NT2/D1 (cell line): ENCODE measurements around the gene MRPL54.

Experiments used
- DNase-seq: peaks from one replicate; pipeline ENCODE4 v3.0.0-alpha.2; 2011; ENCODE audit warnings: low read depth, low spot score
- H3K27me3 ChIP-seq: 2 replicates; pipeline ENCODE4 v1.6.0; 2011; ENCODE audit warnings: mild to moderate bottlenecking; ENCODE audit not compliant: insufficient read length, insufficient read depth
- H3K36me3 ChIP-seq: 2 replicates; pipeline ENCODE4 v1.6.1; 2011; ENCODE audit warnings: mild to moderate bottlenecking, low read length, mixed read lengths; ENCODE audit not compliant: insufficient read depth, insufficient read length
- H3K4me1 ChIP-seq: 2 replicates; pipeline ENCODE4 v1.5.1; 2011; ENCODE audit not compliant: insufficient read depth, insufficient read length
- H3K4me3 ChIP-seq: 2 replicates; pipeline ENCODE4 v1.5.1; 2011; ENCODE audit warnings: low read depth; ENCODE audit not compliant: insufficient read length
- H3K9ac ChIP-seq: 2 replicates; pipeline ENCODE4 v1.6.0; 2011; ENCODE audit warnings: low read depth; ENCODE audit not compliant: insufficient read length
- H3K9me3 ChIP-seq: 2 replicates; pipeline ENCODE4 v1.5.1; 2011; ENCODE audit warnings: mild to moderate bottlenecking, low read length; ENCODE audit not compliant: insufficient read depth
- SUZ12 ChIP-seq: IDR thresholded peaks from 2 replicates; pipeline ENCODE4 v1.6.1; 2011; ENCODE audit not compliant: insufficient read length, insufficient read depth; ENCODE audit errors: extremely low read depth
- YY1 ChIP-seq: IDR thresholded peaks from 2 replicates; pipeline ENCODE4 v1.6.1; 2011; ENCODE audit not compliant: insufficient read length, insufficient read depth
- ZNF274 ChIP-seq: IDR thresholded peaks from 2 replicates; pipeline ENCODE4 v1.6.1; 2011; ENCODE audit warnings: mild to moderate bottlenecking, low read depth, low read length

Gene MRPL54

DNA sequence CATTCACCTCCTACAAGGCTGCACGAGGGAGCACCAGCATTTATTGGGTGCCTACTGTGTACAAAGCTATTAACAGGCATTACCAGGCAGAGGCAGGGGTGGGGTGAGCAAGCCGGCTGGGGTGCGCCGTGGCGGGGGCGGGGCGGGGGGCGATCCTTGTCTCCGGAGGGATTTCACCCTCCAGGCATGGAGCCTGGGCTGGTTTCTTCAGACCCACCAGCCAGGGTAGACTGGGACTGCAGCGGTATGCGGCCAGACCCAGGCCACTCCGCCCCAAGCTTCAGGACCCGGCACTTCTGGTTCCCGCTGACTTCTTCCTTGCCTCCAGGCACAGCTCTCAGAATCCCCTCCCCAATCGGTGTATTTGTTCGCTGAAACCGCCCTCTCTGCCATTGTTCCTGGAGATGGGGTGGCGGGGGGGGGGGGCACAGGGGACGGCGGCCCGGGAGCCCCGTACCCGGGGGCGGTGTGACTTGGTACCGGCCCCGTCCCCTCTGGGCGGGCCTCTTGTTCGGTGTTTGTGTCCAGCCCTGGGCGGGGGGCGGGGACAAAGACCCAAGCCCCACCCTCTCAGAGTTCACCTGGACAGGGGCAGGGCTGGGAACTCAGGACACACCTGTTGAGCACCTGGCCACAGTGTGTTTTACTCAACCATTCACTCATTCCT is 39.9 kb upstream of the MRPL54 start:
- Histone ChIP-seq H3K4me1 (peaks cover 15% of the 10 kb centered on the region), H3K9me3 (no peaks in the 10 kb centered on the region), H3K4me3 (peak overlapping the region; percentile 60), H3K36me3 (no peaks in the 10 kb centered on the region), H3K27me3 (no peaks in the 10 kb centered on the region), H3K9ac (peak overlapping the region; percentile 58)
- DNase-seq: no peak
- TF ChIP-seq SUZ12: no peak
- TF ChIP-seq ZNF274: no peak
- TF ChIP-seq YY1: no peak

GRCh38 chr19:3723110-3723488 is 39.4 kb upstream of the MRPL54 start:
- Histone ChIP-seq H3K9ac (no peak overlapping the region), H3K9me3 (no peaks in the 10 kb centered on the region), H3K36me3 (no peaks in the 10 kb centered on the region), H3K4me3 (peak overlapping the region; percentile 9), H3K27me3 (no peaks in the 10 kb centered on the region), H3K4me1 (peaks cover 15% of the 10 kb centered on the region)
- DNase-seq: no peak
- no peak for TF ChIP-seq ZNF274
- TF ChIP-seq YY1: no peak
- no peak for TF ChIP-seq SUZ12

- Histone ChIP-seq H3K9ac (peak overlapping the region; percentile 23), H3K36me3 (no peaks in the 10 kb centered on the region), H3K4me1 (peaks cover 20% of the 10 kb centered on the region), H3K4me3 (no peak overlapping the region), H3K27me3 (no peaks in the 10 kb centered on the region), H3K9me3 (no peaks in the 10 kb centered on the region)
- no peak for DNase-seq
- TF ChIP-seq YY1 (no peak), SUZ12 (no peak)
Measured at GRCh38 chr19:3723883-3724282, 38.6 kb upstream of the MRPL54 start.

- Histone ChIP-seq H3K4me3 (no peak overlapping the region), H3K4me1 (peaks cover 24% of the 10 kb centered on the region)
Measured at GRCh38 chr19:3725121-3725520, 37.4 kb upstream of the MRPL54 start.

GRCh38 chr19:3725640-3726310 is 36.7 kb upstream of the MRPL54 start:
- Histone ChIP-seq H3K36me3 (no peaks in the 10 kb centered on the region), H3K27me3 (no peaks in the 10 kb centered on the region), H3K4me1 (peaks cover 27% of the 10 kb centered on the region), H3K9me3 (no peaks in the 10 kb centered on the region), H3K9ac (peak overlapping the region; percentile 67), H3K4me3 (no peak overlapping the region)
- TF ChIP-seq SUZ12 (no peak), ZNF274 (no peak), YY1 (no peak)
- no peak for DNase-seq

More at GRCh38 chr19:3725121-3725520, 37.4 kb upstream of the MRPL54 start:
- Histone ChIP-seq H3K36me3 (no peaks in the 10 kb centered on the region), H3K9ac (no peak overlapping the region), H3K27me3 (no peaks in the 10 kb centered on the region), H3K9me3 (no peaks in the 10 kb centered on the region)
- TF ChIP-seq ZNF274: no peak
- TF ChIP-seq YY1: no peak
- TF ChIP-seq SUZ12: no peak
- DNase-seq: no peak

DNA sequence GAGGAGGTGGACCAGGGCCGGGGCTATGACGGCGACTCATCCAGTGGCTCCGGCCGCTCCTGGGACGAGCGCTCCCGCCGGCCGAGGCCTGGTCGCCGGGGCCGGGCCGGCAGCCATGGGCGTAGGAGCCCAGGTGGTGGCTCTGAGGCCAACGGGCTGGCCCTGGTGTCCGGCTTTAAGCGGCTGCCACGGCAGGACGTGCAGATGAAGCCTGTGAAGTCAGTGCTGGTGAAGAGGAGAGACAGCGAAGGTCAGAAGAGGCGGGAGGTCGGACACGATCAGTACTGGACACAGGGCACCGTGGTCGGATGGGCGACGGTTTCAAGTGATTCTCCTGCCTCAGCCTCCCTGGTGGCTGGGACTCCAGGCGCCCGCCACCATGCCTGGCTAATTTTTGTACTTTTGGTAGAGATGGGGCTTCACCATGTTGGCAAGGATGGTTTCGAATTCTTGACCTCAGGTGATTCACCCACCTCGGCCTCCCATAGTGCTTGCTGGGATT is 32.0 kb upstream of the MRPL54 start:
- Histone ChIP-seq H3K9ac (no peak overlapping the region), H3K27me3 (no peaks in the 10 kb centered on the region), H3K36me3 (no peaks in the 10 kb centered on the region), H3K4me3 (no peak overlapping the region), H3K4me1 (peaks cover 16% of the 10 kb centered on the region), H3K9me3 (no peaks in the 10 kb centered on the region)
- DNase-seq: no peak
- TF ChIP-seq YY1 (no peak), SUZ12 (no peak), ZNF274 (no peak)

- H3K36me3 ChIP-seq: no peaks in the 10 kb centered on the region
- no peaks in the 10 kb centered on the region for H3K27me3 ChIP-seq
- H3K9me3 ChIP-seq: no peaks in the 10 kb centered on the region
- DNase-seq: no peak
- TF ChIP-seq YY1 (no peak), ZNF274 (no peak), SUZ12 (no peak)
- peaks cover 12% of the 10 kb centered on the region for H3K4me1 ChIP-seq
- H3K9ac ChIP-seq: no peak overlapping the region
- no peak overlapping the region for H3K4me3 ChIP-seq
Measured at GRCh38 chr19:3732108-3732507, 30.4 kb upstream of the MRPL54 start.
